K562 (cell line): Measurements from ENCODE around the gene PADI4. TPM values are rescaled to one million over a fixed set of nuclear protein-coding genes. Genes with fewer than 3 reads are reported as not detected.
A peak's percentile ranks its signal among the peaks of the same experiment; 100 is the strongest.

Source experiments
- ARID1B ChIP-seq: fragments of 450-650 bp; IDR thresholded peaks from 2 replicates; pipeline ENCODE4 v1.6.1; 2016; ENCODE audit warnings: antibody characterized with exemption, mild to moderate bottlenecking, inconsistent platforms
- C11orf30 ChIP-seq: fragments of 450-650 bp; IDR thresholded peaks from 2 replicates; pipeline ENCODE4 v1.6.1; 2016; ENCODE audit warnings: low read depth, mild to moderate bottlenecking
- CLOCK ChIP-seq: fragments of 250-450 bp; sonication (Bioruptor Pico); IDR thresholded peaks from 2 replicates; pipeline ENCODE4 v1.4.0; 2020; ENCODE audit warnings: mild to moderate bottlenecking, moderate library complexity, borderline replicate concordance
- E2F6 ChIP-seq, 2 experiments: IDR thresholded peaks; 2 replicates each; pipeline ENCODE4 v1.6.1; 2011; ENCODE audit warnings: borderline replicate concordance in 1 of 2, control low read depth in 1 of 2, low read depth in 1 of 2, low read length in 1 of 2, mild to moderate bottlenecking in 1 of 2, mixed read lengths in 1 of 2, moderate library complexity in 1 of 2; ENCODE audit not compliant: insufficient read depth in 1 of 2, insufficient read length in 1 of 2, poor library complexity in 1 of 2, severe bottlenecking in 1 of 2; ENCODE audit errors: extremely low read depth in 1 of 2
- ESRRA ChIP-seq: fragments of 450-650 bp; IDR thresholded peaks from 2 replicates; pipeline ENCODE4 v1.6.1; 2014; ENCODE audit warnings: low read depth, mild to moderate bottlenecking, moderate library complexity, borderline replicate concordance
- FOXO4 ChIP-seq: fragments of 450-650 bp; formaldehyde crosslinking; IDR thresholded peaks from 2 replicates; pipeline ENCODE4 v1.4.0; 2020; ENCODE audit warnings: mild to moderate bottlenecking, moderate library complexity
- FOXP1 ChIP-seq: sonication (generic); formaldehyde crosslinking; IDR thresholded peaks from 2 replicates; pipeline ENCODE4 v1.8.0; 2022; ENCODE audit warnings: mild to moderate bottlenecking, missing genetic modification reagents
- GATAD2B ChIP-seq: fragments of 450-650 bp; IDR thresholded peaks from 2 replicates; pipeline ENCODE4 v1.6.1; 2017; ENCODE audit warnings: mild to moderate bottlenecking, borderline replicate concordance
- JUN ChIP-seq, 2 experiments: sonication (generic) in 1 of 2; formaldehyde crosslinking in 1 of 2; IDR thresholded peaks; 2 replicates each; pipeline versions ENCODE4 v1.6.1 to v1.8.0; 2012 to 2022; ENCODE audit warnings: borderline replicate concordance in 2 of 2, mild to moderate bottlenecking in 2 of 2, improper control_type of control experiment in 1 of 2, low read depth in 1 of 2, low read length in 1 of 2, missing genetic modification reagents in 1 of 2
- JUND ChIP-seq, 2 experiments: IDR thresholded peaks; 2 replicates in 1 of 2; 3 replicates in 1 of 2; pipeline ENCODE4 v1.6.1; 2011; ENCODE audit warnings: borderline replicate concordance in 2 of 2, low read depth in 2 of 2, low read length in 2 of 2, improper control_type of control experiment in 1 of 2, missing biosample characterization in 1 of 2, missing genetic modification characterization in 1 of 2, missing genetic modification reagents in 1 of 2
- MAFF ChIP-seq: IDR thresholded peaks from 2 replicates; pipeline ENCODE4 v1.6.1; 2012; ENCODE audit warnings: low read length, improper control_type of control experiment
- MAX ChIP-seq: sonication (generic); formaldehyde crosslinking; IDR thresholded peaks from 2 replicates; pipeline ENCODE4 v1.9.0; 2022; ENCODE audit warnings: mild to moderate bottlenecking, missing genetic modification reagents
- NFE2 ChIP-seq: IDR thresholded peaks from 2 replicates; pipeline ENCODE4 v1.6.1; 2014; ENCODE audit warnings: antibody characterized with exemption, low read depth
- TCF3 ChIP-seq: sonication (generic); formaldehyde crosslinking; IDR thresholded peaks from 2 replicates; pipeline ENCODE4 v1.4.0; 2020; ENCODE audit warnings: mild to moderate bottlenecking, missing genetic modification reagents
- VEZF1 ChIP-seq: fragments of 200-800 bp; sonication (Bioruptor generic); IDR thresholded peaks from 2 replicates; pipeline ENCODE4 v1.6.1; 2017; ENCODE audit warnings: missing genetic modification characterization, missing compliant biosample characterization
- ZNF384 ChIP-seq: IDR thresholded peaks from 2 replicates; pipeline ENCODE4 v1.6.1; 2012; ENCODE audit warnings: low read depth, low read length, improper control_type of control experiment
- ZNF583 ChIP-seq: fragments of 250-450 bp; sonication (Bioruptor Pico); IDR thresholded peaks from 2 replicates; pipeline ENCODE4 v1.4.0; 2020
- polyA plus RNA-seq, 8 experiments: library from polyadenylated mRNA; depleted of rRNA in 4 of 8; stranded (reverse) in 5 of 8; unstranded in 3 of 8; fragments of >200 nt; fragmentation: Nextera tagmentation in 2 of 8; fragmentation: Illumina TruSeq in 1 of 8; extraction: Ambion mirVana in 2 of 8; extraction: Trizol in 1 of 8; gene quantifications; 2 replicates each; pipeline versions ENCODE4 v1.2.1 to v1.2.3, GENCODE V29; 2011 to 2014; ENCODE audit warnings: inconsistent platforms in 1 of 8, missing spikeins in 1 of 8
- total RNA-seq, 7 experiments: library from RNA; depleted of rRNA in 6 of 7; stranded (reverse); fragments of >200 nt in 6 of 7; fragmentation: Illumina TruSeq in 2 of 7; extraction: Trizol in 2 of 7; gene quantifications; 2 replicates each; pipeline versions ENCODE4 v1.2.1 to v1.2.3, GENCODE V29; 2011 to 2021; ENCODE audit warnings: low replicate concordance in 1 of 7

The PADI4 gene
- total and polyA plus RNA-seq, 9 of the 15 experiments (the other 6 are each of a cell fraction or from before 2014, with no cell fraction given), result 0.22 to 0.33 TPM; not detected in 7

GRCh38 chr1:17307946-17308345, at the start of gene PADI4 (continued):
- TF ChIP-seq FOXO4 (CRISPR knock-in tag) (no peak), ZNF384 (no peak), ESRRA (peak; percentile 18; the same call in 1 of the 2 replicates), NFE2 (peak; percentile 94), ARID1B (peak; percentile 52), MAX (0 out of 2 replicates have a peak, but pooled peaks have one; percentile 10), JUN (IDR thresholded peaks at IDR 0.05; ENCODE audit: borderline replicate concordance, low read depth, low read length) (peak; percentile 48; the same call in 1 of the 2 replicates), JUN (CRISPR knock-in tag; IDR thresholded peaks at IDR 0.05; ENCODE audit: borderline replicate concordance) (no peak), JUND (IDR thresholded peaks at IDR 0.05; ENCODE audit: borderline replicate concordance, low read depth, low read length) (peak; percentile 71), JUND (tag; IDR thresholded peaks at IDR 0.05; ENCODE audit: borderline replicate concordance, low read depth, low read length) (peak; percentile 46; the same call in 1 of the 3 replicates), TCF3 (CRISPR knock-in tag) (peak; percentile 35; the same call in 1 of the 2 replicates), E2F6 (IDR thresholded peaks at IDR 0.05; ENCODE audit: borderline replicate concordance in 1 of 2, extremely low read depth in 1 of 2, insufficient read depth in 1 of 2, insufficient read length in 1 of 2, low read depth in 1 of 2, low read length in 1 of 2, poor library complexity in 1 of 2, severe bottlenecking in 1 of 2) (peak in 1 of 2 experiments; percentile 7), CLOCK (CRISPR knock-in tag) (no peak), ZNF583 (CRISPR knock-in tag) (no peak), GATAD2B (peak; percentile 23; the same call in 1 of the 2 replicates), VEZF1 (CRISPR knock-in tag) (peak; percentile 61), MAFF (peak; percentile 24; the same call in 1 of the 2 replicates), FOXP1 (CRISPR knock-in tag) (0 out of 2 replicates have a peak, but pooled peaks have one; percentile 40), C11orf30 (peak; percentile 94)
- TF ChIP-seq, all 486 proteins: peak for 24
